Panc1 (cell line): Measurements from ENCODE around the gene DNASE1L1. TPM values are rescaled to one million over a fixed set of nuclear protein-coding genes. Genes with fewer than 3 reads are reported as not detected.

Experiments
- ATAC-seq: fragments of 200-7000 bp; cut with Tn5 transposase; 2 replicates; pipeline ENCODE4 v1.9.1; 2020; ENCODE audit warnings: mild to moderate bottlenecking, moderate library complexity
- BruUV-seq: library from RNA; stranded (reverse); fragments of 400-500 nt; replicated peaks from 2 replicates; lab custom pipeline; 2021; lab: Mats Ljungman, UMichigan
- CTCF ChIA-PET: fragments of 300-600 bp; sonication (Branson Sonifier 250); formaldehyde crosslinking; loops from one replicate; lab custom pipeline; 2022; ENCODE audit warnings: antibody characterized with exemption; lab: Charles Lee
- POLR2A ChIA-PET: fragments of 300-600 bp; sonication (Branson Sonifier 250); formaldehyde crosslinking; loops from one replicate; lab custom pipeline; 2022; ENCODE audit warnings: antibody characterized with exemption; lab: Charles Lee
- DNase-seq: peaks from one replicate; pipeline ENCODE4 v3.0.0-alpha.2; 2010; ENCODE audit warnings: low read depth, low spot score
- H3K27ac ChIP-seq: 2 replicates; pipeline ENCODE4 v1.5.1; 2011; ENCODE audit warnings: mild to moderate bottlenecking, low read length, inconsistent platforms
- H3K27me3 ChIP-seq: fragments of 200-500 bp; sonication (Bioruptor generic); 2 replicates; pipeline ENCODE4 v1.6.0; 2014; ENCODE audit warnings: low read length, inconsistent platforms; ENCODE audit not compliant: control insufficient read depth, insufficient read depth
- H3K36me3 ChIP-seq: fragments of 200-500 bp; sonication (Bioruptor generic); 2 replicates; pipeline ENCODE4 v1.5.1; 2014; ENCODE audit warnings: inconsistent platforms, mild to moderate bottlenecking, low read length, moderate library complexity; ENCODE audit not compliant: control insufficient read depth, insufficient read depth
- H3K4me1 ChIP-seq: 2 replicates; pipeline ENCODE4 v1.5.1; 2011; ENCODE audit warnings: inconsistent platforms, mild to moderate bottlenecking, low read length, moderate library complexity; ENCODE audit not compliant: control insufficient read depth, insufficient read depth
- H3K4me3 ChIP-seq, 2 experiments: 2 replicates each; pipeline ENCODE4 v1.5.1; 2011 to 2012; ENCODE audit warnings: low read depth in 2 of 2, low read length in 2 of 2, mild to moderate bottlenecking in 2 of 2, inconsistent platforms in 1 of 2, moderate library complexity in 1 of 2
- H3K9me3 ChIP-seq: fragments of 200-500 bp; sonication (Bioruptor generic); 2 replicates; pipeline ENCODE4 v1.5.1; 2014; ENCODE audit warnings: low read depth, mild to moderate bottlenecking, inconsistent platforms, low read length, moderate library complexity; ENCODE audit not compliant: control insufficient read depth, insufficient read depth
- CTCF ChIP-seq: fragments of 450-650 bp; IDR thresholded peaks from 2 replicates; pipeline ENCODE4 v1.5.1; 2017; ENCODE audit warnings: mild to moderate bottlenecking
- POLR2AphosphoS5 ChIP-seq: IDR thresholded peaks from 2 replicates; pipeline ENCODE4 v1.6.1; 2012; ENCODE audit warnings: mild to moderate bottlenecking, low read depth, low read length, moderate library complexity
- REST ChIP-seq, 2 experiments: IDR thresholded peaks; 2 replicates each; pipeline ENCODE4 v1.6.1; 2011 to 2012; ENCODE audit warnings: low read depth in 2 of 2, control low read depth in 1 of 2, low read length in 1 of 2, mild to moderate bottlenecking in 1 of 2, moderate library complexity in 1 of 2; ENCODE audit not compliant: insufficient read depth in 1 of 2
- SIN3A ChIP-seq: IDR thresholded peaks from 2 replicates; pipeline ENCODE4 v1.6.1; 2012; ENCODE audit warnings: low read depth, mild to moderate bottlenecking, low read length, moderate library complexity, borderline replicate concordance; ENCODE audit not compliant: insufficient read depth
- TCF7L2 ChIP-seq: IDR thresholded peaks from 2 replicates; pipeline ENCODE4 v1.6.1; 2011; ENCODE audit warnings: mild to moderate bottlenecking, low read depth, low read length, inconsistent platforms
- in situ Hi-C: cut with HindIII; loops from 2 replicates; pipeline ENCODE4 v1.10.0; 2016; ENCODE audit warnings: low sequenced_read_pairs, low pct_unique_long_range_greater_than_20kb
- intact Hi-C: fragments of 100-400 bp; cut with micrococcal nuclease; formaldehyde crosslinking; loops from one replicate; pipeline ENCODE4 v1.10.0; 2022; ENCODE audit not compliant: unreplicated experiment
- total RNA-seq: library from RNA; stranded (reverse); gene quantifications from one replicate; pipeline ENCODE4 v1.2.1, GENCODE V29; 2021; ENCODE audit not compliant: unreplicated experiment

DNASE1L1 gene
- total RNA-seq, 1 experiment from 2014 or later: 60.4 TPM

GRCh38 chrX:154402622-154403127 is 6.4 kb downstream of the DNASE1L1 start:
- DNase-seq: no peak
- POLR2A ChIA-PET: no interaction called here
- H3K27ac ChIP-seq: peak overlapping the region; percentile 64; the same call in 1 of the 2 replicates
- H3K36me3 ChIP-seq: peaks cover 10% of the 10 kb centered on the region
- ATAC-seq: peak; percentile 6; the same call in 1 of the 2 replicates
- H3K27me3 ChIP-seq: no peaks in the 10 kb centered on the region
- no peak for TF ChIP-seq TCF7L2
- TF ChIP-seq POLR2AphosphoS5: no peak
- TF ChIP-seq CTCF: no peak
- no peak for TF ChIP-seq SIN3A
- TF ChIP-seq REST (IDR thresholded peaks at IDR 0.05; ENCODE audit: insufficient read depth in 1 of 2, low read depth in 2 of 2, low read length in 1 of 2): no peak
- BruUV-seq: no TSS peak
- no peak overlapping the region for H3K4me3 ChIP-seq
- no peaks in the 10 kb centered on the region for H3K9me3 ChIP-seq
- intact Hi-C loops (no loop called here), in situ Hi-C loops (no loop called here)
- peaks cover 29% of the 10 kb centered on the region for H3K4me1 ChIP-seq
- CTCF ChIA-PET: no interaction called here

GRCh38 chrX:154401918-154402621 is 7.0 kb downstream of the DNASE1L1 start:
- TSS peak; percentile 87 for BruUV-seq
- in situ Hi-C loops: no loop called here
- CTCF ChIA-PET: interaction anchor here (0.7 kb wide), 1 partner anchor 585 kb away, joined by 3 read pairs; no protein-coding TSS in a partner anchor

More at GRCh38 chrX:154401918-154402621, 7.0 kb downstream of the DNASE1L1 start:
- H3K4me3 ChIP-seq: no peak overlapping the region
- no peaks in the 10 kb centered on the region for H3K9me3 ChIP-seq
- intact Hi-C loops: no loop called here
- no peak for TF ChIP-seq POLR2AphosphoS5
- 0 out of 2 replicates have a peak, but pooled peaks have one; percentile 29 for TF ChIP-seq SIN3A
- TF ChIP-seq TCF7L2: no peak
- DNase-seq (no peak), ATAC-seq (peak; percentile 13; the same call in 1 of the 2 replicates)
- POLR2A ChIA-PET: interaction anchor here (0.5 kb wide), 1 partner anchor 73 kb away, joined by 4 read pairs; no protein-coding TSS in a partner anchor
- H3K27ac ChIP-seq: peak overlapping the region; percentile 64
- peaks cover 29% of the 10 kb centered on the region for H3K4me1 ChIP-seq
- H3K27me3 ChIP-seq: no peaks in the 10 kb centered on the region
- peaks cover 10% of the 10 kb centered on the region for H3K36me3 ChIP-seq
